Measurements from ENCODE around the gene BCL2. TPM values are rescaled to one million over a fixed set of nuclear protein-coding genes. Genes with fewer than 3 reads are reported as not detected.

The BCL2 gene
- total RNA-seq, 4 donors from 2014 or later, result 16.1 to 61.1 (median 36.9) TPM

DNA sequence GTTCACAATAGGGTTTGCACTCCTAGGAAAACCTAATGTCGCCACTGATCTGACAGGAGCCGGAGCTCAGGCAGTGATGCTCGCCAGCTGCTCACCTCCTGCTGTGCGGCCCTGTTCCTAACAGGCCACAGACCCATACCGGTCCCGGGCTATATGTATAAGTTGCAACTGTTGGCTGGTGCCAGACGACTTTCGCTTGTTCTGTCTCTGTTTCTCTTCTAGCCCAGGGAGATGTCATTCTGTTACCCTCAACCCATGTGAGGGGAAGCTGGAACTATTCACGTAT, 170.3 kb downstream of the BCL2 start:
- H3K4me3 ChIP-seq, result no peak overlapping the region
- H3K9me3 ChIP-seq, result no peaks in the 10 kb centered on the region
- DNase-seq, result no peak
- H3K4me1 ChIP-seq, result peaks cover 0 to 11% of the 10 kb centered on the region in 2 donors
- intact Hi-C loops (cut with DNase I; ENCODE audit: low total_unique reads), result no loop called here
- TF ChIP-seq, protein P1, sequence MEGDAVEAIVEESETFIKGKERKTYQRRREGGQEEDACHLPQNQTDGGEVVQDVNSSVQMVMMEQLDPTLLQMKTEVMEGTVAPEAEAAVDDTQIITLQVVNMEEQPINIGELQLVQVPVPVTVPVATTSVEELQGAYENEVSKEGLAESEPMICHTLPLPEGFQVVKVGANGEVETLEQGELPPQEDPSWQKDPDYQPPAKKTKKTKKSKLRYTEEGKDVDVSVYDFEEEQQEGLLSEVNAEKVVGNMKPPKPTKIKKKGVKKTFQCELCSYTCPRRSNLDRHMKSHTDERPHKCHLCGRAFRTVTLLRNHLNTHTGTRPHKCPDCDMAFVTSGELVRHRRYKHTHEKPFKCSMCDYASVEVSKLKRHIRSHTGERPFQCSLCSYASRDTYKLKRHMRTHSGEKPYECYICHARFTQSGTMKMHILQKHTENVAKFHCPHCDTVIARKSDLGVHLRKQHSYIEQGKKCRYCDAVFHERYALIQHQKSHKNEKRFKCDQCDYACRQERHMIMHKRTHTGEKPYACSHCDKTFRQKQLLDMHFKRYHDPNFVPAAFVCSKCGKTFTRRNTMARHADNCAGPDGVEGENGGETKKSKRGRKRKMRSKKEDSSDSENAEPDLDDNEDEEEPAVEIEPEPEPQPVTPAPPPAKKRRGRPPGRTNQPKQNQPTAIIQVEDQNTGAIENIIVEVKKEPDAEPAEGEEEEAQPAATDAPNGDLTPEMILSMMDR (IDR thresholded peaks at IDR 0.05), result no peak
- no peak for TF ChIP-seq POLR2A (IDR thresholded peaks at IDR 0.05)
- no peaks in the 10 kb centered on the region for H3K27me3 ChIP-seq
- H3K36me3 ChIP-seq, result no peaks in the 10 kb centered on the region
- peak overlapping the region; percentile 85 to 86 for H3K27ac ChIP-seq

DNA sequence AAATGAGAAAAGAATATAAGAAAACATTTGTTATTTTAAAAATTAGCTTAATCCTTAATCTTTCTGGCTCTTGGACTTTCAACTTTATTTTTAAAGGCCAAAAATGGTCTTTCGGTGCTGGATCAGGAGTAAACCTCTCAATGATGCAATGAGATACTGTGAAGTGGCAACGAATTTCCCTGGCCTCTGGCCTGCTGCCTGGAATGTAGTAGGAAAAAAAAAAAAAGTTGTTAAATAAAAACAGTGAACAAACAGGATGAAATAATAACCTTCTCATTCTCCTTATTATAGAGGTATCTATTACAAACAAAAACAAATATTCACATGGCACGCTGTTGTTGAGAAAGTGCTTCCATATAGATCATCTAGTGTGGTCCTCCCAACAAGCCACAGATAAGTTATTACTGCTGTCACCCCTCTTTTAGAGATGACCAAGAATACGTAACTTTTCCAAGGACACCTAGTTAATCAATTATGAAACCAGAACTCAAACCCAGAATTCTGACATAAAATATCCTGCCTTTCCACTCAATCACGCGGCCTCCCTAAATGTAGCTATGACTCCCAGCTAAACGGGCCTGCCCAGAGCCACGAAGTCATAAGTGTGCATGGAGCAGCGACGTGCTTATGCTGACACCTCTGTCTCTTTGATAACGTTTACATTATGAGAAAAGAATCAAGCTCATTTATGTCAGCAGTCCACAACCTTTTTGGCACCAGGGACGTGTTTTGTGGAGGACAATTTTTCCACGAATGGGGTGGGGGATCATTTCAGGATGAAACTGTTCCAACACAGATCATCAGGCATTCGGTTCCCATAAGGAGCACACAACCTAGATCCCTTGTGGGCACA, 170.9 kb downstream of the BCL2 start:
- Histone ChIP-seq H3K9me3 (no peaks in the 10 kb centered on the region), H3K4me3 (no peak overlapping the region), H3K4me1 (peaks cover 0 to 11% of the 10 kb centered on the region in 2 donors), H3K27ac (peak overlapping the region; percentile 85 to 86), H3K36me3 (no peaks in the 10 kb centered on the region), H3K27me3 (no peaks in the 10 kb centered on the region)
- intact Hi-C loops (cut with DNase I; ENCODE audit: low total_unique reads), result no loop called here
- TF ChIP-seq, protein P1 (IDR thresholded peaks at IDR 0.05), result no peak
- no peak for TF ChIP-seq POLR2A (IDR thresholded peaks at IDR 0.05)
- peak; percentile 65 to 76 for DNase-seq

DNA sequence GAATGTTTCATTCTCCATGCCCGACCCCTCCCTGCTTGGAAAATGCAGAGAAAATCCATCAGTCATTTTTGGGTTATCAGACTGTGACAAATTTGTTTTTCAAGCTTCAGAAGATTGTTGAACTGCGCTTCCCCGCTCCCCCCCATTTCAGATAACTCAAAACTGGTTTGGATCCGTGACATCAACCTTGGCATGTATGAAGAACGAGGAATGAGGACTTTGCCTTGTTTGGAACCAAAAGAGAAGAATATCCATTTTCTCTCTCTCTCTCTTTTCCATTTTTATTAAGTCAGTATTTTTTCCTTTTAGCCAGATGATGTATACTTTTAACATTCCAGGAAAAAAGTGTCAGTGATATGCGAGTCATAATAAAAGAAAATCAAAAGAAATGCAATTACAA, 171.6 kb downstream of the BCL2 start:
- H3K27ac ChIP-seq, result peak overlapping the region; percentile 85 to 86
- H3K4me3 ChIP-seq, result no peak overlapping the region
- no peaks in the 10 kb centered on the region for H3K36me3 ChIP-seq
- H3K4me1 ChIP-seq, result peaks cover 0 to 16% of the 10 kb centered on the region in 2 donors
- intact Hi-C loops (cut with DNase I; ENCODE audit: low total_unique reads), result no loop called here
- TF ChIP-seq, protein P1 (IDR thresholded peaks at IDR 0.05), result no peak
- TF ChIP-seq POLR2A (IDR thresholded peaks at IDR 0.05), result no peak
- no peak for DNase-seq
- H3K9me3 ChIP-seq, result no peaks in the 10 kb centered on the region
- no peaks in the 10 kb centered on the region for H3K27me3 ChIP-seq

DNA sequence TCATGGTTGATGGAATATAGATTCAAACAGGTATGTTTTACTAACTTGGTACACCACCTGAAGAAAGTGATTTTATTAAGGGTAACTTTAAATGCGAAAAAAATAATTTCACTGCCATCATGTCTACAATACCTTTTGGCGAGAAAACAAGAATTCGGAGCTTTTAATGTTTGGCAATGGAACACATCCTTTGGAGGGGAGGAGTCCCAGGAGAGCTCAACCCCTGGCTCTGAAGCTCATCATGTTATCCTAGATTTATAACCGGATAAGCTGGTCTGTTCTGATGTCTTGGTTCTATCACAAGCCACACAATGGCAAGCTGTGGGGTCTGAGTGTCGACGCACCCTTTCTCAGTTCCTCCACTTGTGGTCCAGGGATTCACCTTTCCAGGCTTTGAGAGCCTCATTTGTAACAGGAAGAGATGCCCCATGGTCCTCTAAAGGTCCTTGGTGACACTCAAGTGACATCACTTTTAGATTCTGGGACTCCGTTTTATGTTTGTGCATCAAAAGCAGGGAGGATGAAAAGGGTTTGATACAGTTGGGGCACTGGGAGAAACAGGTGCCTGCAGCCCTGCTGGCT, 172.7 kb downstream of the BCL2 start:
- H3K9me3 ChIP-seq, result no peaks in the 10 kb centered on the region
- H3K27me3 ChIP-seq, result no peaks in the 10 kb centered on the region
- H3K4me3 ChIP-seq, result no peak overlapping the region
- DNase-seq, result no peak
- H3K27ac ChIP-seq, result peak overlapping the region; percentile 85 to 86
- no peaks in the 10 kb centered on the region for H3K36me3 ChIP-seq
- intact Hi-C loops (cut with DNase I; ENCODE audit: low total_unique reads), result no loop called here
- TF ChIP-seq POLR2A (IDR thresholded peaks at IDR 0.05), result no peak
- TF ChIP-seq, protein P1 (IDR thresholded peaks at IDR 0.05), result no peak
- peaks cover 0 to 19% of the 10 kb centered on the region in 2 donors for H3K4me1 ChIP-seq

DNA sequence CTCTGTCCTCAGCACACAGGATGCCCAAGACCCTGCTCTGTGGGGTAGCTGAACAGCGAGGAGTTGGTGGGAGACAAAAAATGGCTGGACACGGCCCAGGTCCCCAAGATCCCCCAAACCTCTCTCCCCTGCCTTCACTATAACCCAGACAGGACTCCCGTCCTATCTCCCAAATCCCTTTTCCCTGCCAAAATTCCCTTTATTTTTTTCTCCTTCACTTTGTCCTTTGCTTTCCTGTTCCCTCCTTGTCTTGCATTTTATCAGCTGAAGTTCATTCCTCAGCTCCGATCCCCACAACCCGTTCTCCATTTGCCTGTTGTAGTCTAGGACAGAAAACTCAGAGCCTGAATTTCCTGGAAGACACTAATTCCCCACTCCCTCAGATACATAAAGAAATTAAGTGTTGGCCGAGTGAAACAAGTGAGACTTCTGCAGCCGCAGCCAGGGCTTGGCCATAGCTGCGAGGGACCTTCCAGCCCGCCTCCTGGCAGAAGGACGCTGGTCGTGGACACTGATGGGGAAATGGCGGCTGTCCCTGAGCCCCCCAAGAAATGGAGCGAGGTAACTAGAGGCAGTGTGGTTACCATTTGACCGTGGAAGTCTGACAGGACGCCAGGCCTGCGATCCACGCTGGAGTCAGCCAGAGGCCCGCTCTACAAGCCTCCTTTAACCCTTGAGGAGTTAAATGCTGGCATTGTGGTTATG, 173.6 kb downstream of the BCL2 start:
- peaks cover 0 to 19% of the 10 kb centered on the region in 2 donors for H3K4me1 ChIP-seq
- intact Hi-C loops (cut with DNase I; ENCODE audit: low total_unique reads), result no loop called here
- no peak overlapping the region for H3K4me3 ChIP-seq

More for the DNA sequence above, 173.6 kb downstream of the BCL2 start:
- no peak for TF ChIP-seq POLR2A (IDR thresholded peaks at IDR 0.05)
- TF ChIP-seq, protein P1 (IDR thresholded peaks at IDR 0.05), result no peak
- H3K36me3 ChIP-seq, result no peaks in the 10 kb centered on the region
- no peak for DNase-seq
- no peaks in the 10 kb centered on the region for H3K27me3 ChIP-seq
- peak overlapping the region; percentile 85 to 86 for H3K27ac ChIP-seq
- no peaks in the 10 kb centered on the region for H3K9me3 ChIP-seq
